ENCODE results near the gene PANX3.

Gene PANX3

DNA sequence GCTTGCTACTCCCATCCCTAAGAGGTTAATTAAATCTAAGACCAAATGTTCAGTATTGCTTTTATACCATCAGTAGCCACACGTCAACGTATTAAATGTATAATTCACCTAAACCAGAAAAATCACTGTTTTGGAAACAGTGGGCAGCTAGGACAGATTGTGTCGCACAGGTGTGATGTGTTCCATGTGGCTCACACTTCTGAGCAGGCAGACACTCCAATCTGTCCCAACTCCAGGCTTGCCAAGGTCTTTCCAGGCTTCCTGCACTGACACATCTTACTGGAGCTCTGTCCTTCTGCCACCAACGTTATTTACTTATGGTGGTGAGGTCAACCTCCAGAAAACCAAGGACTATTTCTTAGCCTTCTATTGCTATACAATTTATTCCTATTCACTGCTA is 50.9 kb downstream of the PANX3 start:
- DNase-seq: no peak

DNA sequence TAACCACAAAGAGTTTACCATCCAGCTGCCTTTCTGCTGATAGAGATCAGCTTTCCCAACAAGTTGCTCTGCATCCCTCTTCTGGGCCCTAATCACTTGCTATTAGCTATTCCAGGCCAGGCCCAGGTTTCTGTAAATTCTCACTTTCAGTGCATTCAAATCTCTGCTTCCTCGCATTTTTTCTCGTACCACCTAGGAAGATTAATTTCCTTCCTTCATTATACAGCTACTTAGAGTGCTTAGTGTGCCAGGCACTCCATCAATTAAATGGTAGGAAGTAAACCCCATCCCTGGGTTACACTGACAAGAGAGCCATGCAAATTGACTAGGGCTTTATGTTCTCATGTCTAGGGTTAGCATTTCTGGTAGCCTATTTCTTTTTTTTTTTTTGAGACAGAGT is 52.6 kb downstream of the PANX3 start:
- no peak for DNase-seq

DNA sequence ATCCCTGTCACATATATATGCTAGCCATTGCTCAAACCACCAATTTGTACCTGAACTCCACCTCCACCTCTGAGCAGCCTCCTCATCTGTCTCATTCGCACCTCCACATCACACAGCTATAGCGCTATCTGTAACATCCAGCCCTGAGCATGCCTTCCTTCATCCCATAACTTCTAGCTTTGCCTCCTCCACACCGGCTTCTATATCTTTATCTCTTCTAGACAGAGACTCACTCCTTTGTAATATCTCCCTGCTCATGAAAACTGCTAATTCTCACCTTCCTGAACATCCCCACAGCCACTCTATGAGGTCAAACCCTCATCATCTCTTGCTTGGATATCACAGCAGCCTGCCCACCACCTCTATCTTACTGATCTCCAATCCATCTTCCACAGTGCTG is 56.4 kb downstream of the PANX3 start:
- no peak for DNase-seq

DNA sequence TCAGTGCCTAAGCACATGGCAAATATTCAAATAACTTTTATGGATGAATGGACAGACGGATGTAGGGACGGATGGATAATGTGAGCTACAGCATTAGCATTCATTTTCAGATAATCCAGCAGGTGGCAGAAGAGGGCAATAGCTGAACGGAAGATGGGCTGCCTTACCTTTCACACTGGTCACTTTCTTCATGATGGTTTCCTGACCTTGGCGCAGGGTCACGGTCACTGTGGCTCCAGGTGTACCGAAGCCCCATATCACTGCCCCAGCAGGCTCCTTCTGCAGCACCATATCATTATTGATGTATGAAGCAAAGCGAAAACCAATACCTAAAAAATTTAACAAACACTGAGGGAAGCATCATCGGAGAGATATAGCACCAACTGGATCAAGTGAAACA is 58.0 kb downstream of the PANX3 start:
- no peak for DNase-seq
